Left lung (tissue), 10 donors: ENCODE data around the gene ITGA5. TPM values are rescaled to one million over a fixed set of nuclear protein-coding genes. Genes with fewer than 3 reads are reported as not detected.

Experiments
- ATAC-seq: fragments of 200-7000 bp; cut with Tn5 transposase; one replicate; pipeline ENCODE4 v1.9.1; 2020; ENCODE audit warnings: moderate library complexity
- DNase-seq, 4 donors: peaks; one replicate each; pipeline ENCODE4 v3.0.0-alpha.2; 2013 to 2020
- H3K27ac ChIP-seq, 2 donors: fragments of 200-600 bp; sonication (generic) in 1 of 2; one replicate each; pipeline versions ENCODE4 v1.5.0 to v1.8.0; 2020 to 2021
- H3K27me3 ChIP-seq, 2 donors: fragments of 200-600 bp; sonication (generic) in 1 of 2; one replicate each; pipeline versions ENCODE4 v1.5.0 to v1.8.0; 2020 to 2021
- H3K36me3 ChIP-seq, 2 donors: fragments of 200-600 bp; sonication (generic) in 1 of 2; one replicate each; pipeline versions ENCODE4 v1.5.0 to v1.8.0; 2020 to 2021
- H3K4me1 ChIP-seq, 2 donors: fragments of 200-600 bp; one replicate each; pipeline ENCODE4 v1.8.0; 2021
- H3K4me3 ChIP-seq, 2 donors: fragments of 200-600 bp; sonication (generic) in 1 of 2; one replicate each; pipeline versions ENCODE4 v1.5.0 to v1.8.0; 2020 to 2021; ENCODE audit warnings: mild to moderate bottlenecking in 1 of 2
- H3K9me3 ChIP-seq, 2 donors: fragments of 200-600 bp; sonication (generic) in 1 of 2; one replicate each; pipeline versions ENCODE4 v1.5.0 to v1.8.0; 2020 to 2021
- CTCF ChIP-seq, 2 donors: fragments of 200-600 bp; sonication (generic) in 1 of 2; IDR thresholded peaks; one replicate each; pipeline versions ENCODE4 v1.5.0 to v1.8.0; 2021; ENCODE audit warnings: antibody characterized with exemption in 2 of 2
- intact Hi-C, 2 donors: fragments of 100-400 bp; cut with DNase I; formaldehyde crosslinking; loops; one replicate each; pipeline versions ENCODE4 v1.11.2 to v1.14.2; 2022
- polyA plus RNA-seq, 6 donors: library from polyadenylated mRNA; unstranded; fragments of 120-200 nt; gene quantifications; one replicate each; pipeline ENCODE4 v1.2.1, GENCODE V29; 2013; ENCODE audit not compliant: insufficient read length in 6 of 6
- total RNA-seq, 2 donors: library from RNA; stranded (reverse); fragmentation: NEBNext Ultra II Directional; extraction: Animal tissue kit (Norgen Biotek cat#: 25700); gene quantifications; one replicate each; pipeline ENCODE4 v1.2.1, GENCODE V29; 2021
- donor health status: DM: no; HTN: yes; CAD: no.
- donor health status: DM: no; HTN: no; CAD: no.

ITGA5 gene
- total and polyA plus RNA-seq, 8 donors: 56.1 to 142 (median 73.5) TPM

DNA sequence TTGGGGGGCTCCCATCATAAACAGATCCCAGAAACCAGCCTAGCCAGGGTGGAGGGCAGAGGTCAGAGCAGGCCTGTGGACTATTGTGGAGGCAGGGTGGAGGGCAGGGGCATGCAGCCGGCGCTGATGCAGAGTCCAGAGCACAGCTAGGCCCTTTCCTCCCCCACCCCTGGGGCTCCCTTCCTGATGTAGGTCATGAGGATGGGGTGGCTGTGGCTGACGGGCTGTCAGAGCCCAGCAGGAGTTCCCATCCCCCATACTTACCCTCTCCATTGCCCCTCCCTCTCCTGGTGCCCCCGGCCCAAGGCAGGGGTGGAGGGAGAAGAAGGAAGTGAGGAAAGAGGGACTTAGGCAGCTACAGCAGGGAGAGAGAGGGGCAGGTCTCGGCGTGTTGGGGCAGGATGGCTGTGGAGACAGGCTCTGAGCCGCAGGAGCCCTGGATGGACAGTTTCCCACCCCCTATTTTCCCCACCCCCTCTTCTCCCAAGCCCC, 28.8 kb downstream of the ITGA5 start:
- intact Hi-C loops: no loop called here
- no peak for ATAC-seq

GRCh38 chr12:54389607-54390175, 29.4 kb downstream of the ITGA5 start:
- Histone ChIP-seq H3K4me1 (peaks cover 8 to 72% of the 10 kb centered on the region in 2 donors), H3K27me3 (no peaks in the 10 kb centered on the region)
- intact Hi-C loops: no loop called here

More for the DNA sequence above, 28.8 kb downstream of the ITGA5 start:
- no peak overlapping the region for H3K4me3 ChIP-seq
- DNase-seq: no peak
- H3K27ac ChIP-seq: no peak overlapping the region
- no peaks in the 10 kb centered on the region for H3K9me3 ChIP-seq
- no peak for TF ChIP-seq CTCF (IDR thresholded peaks at IDR 0.05)
- H3K36me3 ChIP-seq: peaks cover 0 to 15% of the 10 kb centered on the region in 2 donors
- no peaks in the 10 kb centered on the region for H3K27me3 ChIP-seq
- peaks cover 8 to 67% of the 10 kb centered on the region in 2 donors for H3K4me1 ChIP-seq

DNA sequence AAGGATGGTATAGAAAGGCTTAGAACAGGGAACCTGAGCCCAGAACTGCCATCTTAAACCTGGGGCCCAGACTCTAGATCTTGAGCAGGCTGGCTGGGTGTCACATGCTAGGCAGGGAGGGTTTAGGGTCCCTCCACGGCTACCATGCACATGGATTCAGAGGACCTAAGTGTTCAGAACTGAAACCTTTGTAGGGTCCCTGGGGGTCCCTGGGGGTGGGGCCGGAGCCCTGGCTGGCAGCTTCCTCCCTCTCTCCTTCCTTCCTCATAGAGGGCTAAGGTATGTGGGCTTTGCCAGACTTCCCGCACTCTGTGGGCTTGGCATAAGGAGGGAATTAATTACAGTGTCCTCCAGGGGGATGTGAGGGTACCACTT, 29.9 kb downstream of the ITGA5 start:
- Histone ChIP-seq H3K36me3 (peaks cover 0 to 4% of the 10 kb centered on the region in 2 donors), H3K4me3 (no peak overlapping the region), H3K27me3 (no peaks in the 10 kb centered on the region), H3K9me3 (no peaks in the 10 kb centered on the region), H3K4me1 (peaks cover 8 to 72% of the 10 kb centered on the region in 2 donors), H3K27ac (no peak overlapping the region)
- DNase-seq: no peak
- TF ChIP-seq CTCF (IDR thresholded peaks at IDR 0.05): no peak
- intact Hi-C loops: no loop called here
- no peak for ATAC-seq

More at GRCh38 chr12:54389607-54390175, 29.4 kb downstream of the ITGA5 start:
- H3K4me3 ChIP-seq: no peak overlapping the region
- H3K27ac ChIP-seq: no peak overlapping the region
- DNase-seq: no peak
- no peak for ATAC-seq
- TF ChIP-seq CTCF (IDR thresholded peaks at IDR 0.05): no peak
- H3K36me3 ChIP-seq: peaks cover 0 to 9% of the 10 kb centered on the region in 2 donors
- no peaks in the 10 kb centered on the region for H3K9me3 ChIP-seq

DNA sequence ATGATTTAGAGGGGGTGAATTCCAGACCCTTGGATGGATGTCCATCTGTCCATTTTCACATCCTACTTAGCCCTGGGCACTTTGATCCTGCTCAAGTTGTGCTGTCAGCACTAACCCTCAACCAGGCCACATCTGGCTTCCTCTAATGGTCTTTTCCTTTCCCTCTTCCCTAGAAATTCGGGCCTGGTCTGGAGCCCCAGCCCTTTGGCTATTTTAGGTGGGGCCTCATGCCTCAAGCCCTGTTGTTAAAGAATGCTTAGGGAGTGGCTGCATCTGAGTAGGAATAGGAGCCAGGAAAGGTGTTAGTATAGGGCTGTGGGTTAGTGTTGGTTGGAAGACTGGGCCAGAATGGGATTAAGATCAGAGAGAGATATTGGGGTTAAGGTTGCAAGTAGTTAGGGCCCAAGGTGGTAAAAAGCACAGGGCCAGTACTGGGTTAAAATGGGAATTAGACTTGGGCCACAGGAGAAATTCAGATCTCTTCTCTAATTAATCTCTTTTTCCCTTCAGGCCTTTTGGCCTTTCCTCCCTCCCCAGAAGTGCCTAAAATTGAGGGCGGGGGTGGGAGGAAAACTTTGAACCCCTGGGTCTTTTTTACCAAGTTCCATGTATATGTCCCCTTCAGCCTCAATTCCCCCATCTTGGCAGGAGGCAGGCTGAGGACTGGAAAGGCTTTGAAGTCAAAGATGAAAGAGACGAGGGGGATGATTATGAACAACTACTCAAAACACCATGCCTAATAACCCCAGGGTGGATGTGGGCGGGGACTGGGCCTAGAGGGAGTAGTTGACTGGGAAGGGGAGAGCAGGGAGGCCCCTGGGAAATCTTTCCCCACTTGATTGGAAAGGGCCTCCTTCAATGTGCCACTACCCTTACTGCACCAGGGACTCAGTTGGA, 30.6 kb downstream of the ITGA5 start:
- Histone ChIP-seq H3K4me3 (no peak overlapping the region), H3K36me3 (no peaks in the 10 kb centered on the region), H3K27ac (no peak overlapping the region), H3K9me3 (no peaks in the 10 kb centered on the region), H3K4me1 (peaks cover 8 to 71% of the 10 kb centered on the region in 2 donors), H3K27me3 (no peaks in the 10 kb centered on the region)
- DNase-seq: no peak
- TF ChIP-seq CTCF (IDR thresholded peaks at IDR 0.05): no peak
- intact Hi-C loops: no loop called here
- ATAC-seq: peak; percentile 5

DNA sequence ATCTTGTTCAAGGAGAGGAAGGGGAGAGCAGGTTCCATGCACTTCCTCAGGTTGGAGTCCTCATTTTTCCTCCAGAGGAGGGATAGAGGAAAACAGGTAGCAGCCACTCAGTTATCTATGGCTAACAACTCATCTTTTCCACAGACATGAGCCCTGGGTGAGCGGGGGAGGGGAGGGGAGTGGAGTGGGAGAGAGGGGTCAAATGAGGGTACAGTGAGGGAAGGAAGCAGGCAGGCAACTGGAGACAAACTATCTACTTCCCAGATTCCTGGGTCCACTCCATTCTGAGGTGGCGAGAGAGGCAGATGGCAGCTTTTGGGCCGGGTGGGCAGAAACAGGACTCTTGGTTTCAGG, 32.0 kb downstream of the ITGA5 start:
- ATAC-seq: no peak
- intact Hi-C loops: no loop called here
- Histone ChIP-seq H3K4me3 (no peak overlapping the region), H3K36me3 (no peaks in the 10 kb centered on the region), H3K4me1 (peaks cover 8 to 67% of the 10 kb centered on the region in 2 donors), H3K27me3 (no peaks in the 10 kb centered on the region), H3K27ac (no peak overlapping the region), H3K9me3 (no peaks in the 10 kb centered on the region)
- TF ChIP-seq CTCF (IDR thresholded peaks at IDR 0.05): no peak
- no peak for DNase-seq
